ENCODE measurements around the gene LIPT2.

GRCh38 chr11:74449369-74449931 is 44.1 kb downstream of the LIPT2 start:
- no peak for TF ChIP-seq ARNT (IDR thresholded peaks at IDR 0.05)
- TF ChIP-seq TARDBP (IDR thresholded peaks at IDR 0.05): no peak
- TF ChIP-seq FOXM1 (IDR thresholded peaks at IDR 0.05; ENCODE audit: borderline replicate concordance): no peak
- TF ChIP-seq ELF4 (IDR thresholded peaks at IDR 0.05): no peak
- TF ChIP-seq FOXA1 (IDR thresholded peaks at IDR 0.05): no peak
- no peak for TF ChIP-seq BHLHE40 (IDR thresholded peaks at IDR 0.05; ENCODE audit: borderline replicate concordance)
- TF ChIP-seq SP1 (IDR thresholded peaks at IDR 0.05): no peak
- TF ChIP-seq FOXK2 (IDR thresholded peaks at IDR 0.05): no peak
- TF ChIP-seq LEF1 (IDR thresholded peaks at IDR 0.05; ENCODE audit: borderline replicate concordance): no peak
- no peak for TF ChIP-seq NFRKB (IDR thresholded peaks at IDR 0.05)
- TF ChIP-seq HDGF (IDR thresholded peaks at IDR 0.05; ENCODE audit: borderline replicate concordance): no peak
- no peak for TF ChIP-seq CTBP1 (IDR thresholded peaks at IDR 0.05; ENCODE audit: borderline replicate concordance)
- TF ChIP-seq ZNF384 (IDR thresholded peaks at IDR 0.05): no peak
- TF ChIP-seq SUZ12 (IDR thresholded peaks at IDR 0.05): no peak
